Pancreas (tissue), 10 donors: ENCODE measurements around the gene MAMLD1. TPM values are rescaled to one million over a fixed set of nuclear protein-coding genes. Genes with fewer than 3 reads are reported as not detected.

ENCODE experiments used
- ATAC-seq, 4 donors: fragments of 200-7000 bp; cut with Tn5 transposase; one replicate each; pipeline versions ENCODE4 v1.8.0 to v1.9.1; 2020; ENCODE audit warnings: mild to moderate bottlenecking in 4 of 4, moderate library complexity in 4 of 4
- DNase-seq, 6 donors: peaks; one replicate each; pipeline ENCODE4 v3.0.0-alpha.2; 2020
- FAIRE-seq: peaks from 2 replicates; lab custom pipeline; 2012; peaks lifted over from hg19 to GRCh38; lab: Jason Lieb, UNC
- H3K27ac ChIP-seq, 4 donors: fragments of 200-600 bp; sonication (generic); 1 replicate in 3 of 4; 2 replicates in 1 of 4; pipeline versions ENCODE4 v1.5.0 to v1.8.0; 2020
- H3K27me3 ChIP-seq, 4 donors: fragments of 200-600 bp; one replicate each; pipeline ENCODE4 v1.8.0; 2021
- H3K36me3 ChIP-seq, 3 donors: fragments of 200-600 bp; sonication (generic) in 1 of 3; one replicate each; pipeline versions ENCODE4 v1.5.0 to v1.8.0; 2020 to 2021
- H3K4me1 ChIP-seq, 3 donors: fragments of 200-600 bp; one replicate each; pipeline ENCODE4 v1.8.0; 2021
- H3K4me3 ChIP-seq, 4 donors: fragments of 200-600 bp; sonication (generic) in 2 of 4; one replicate each; pipeline versions ENCODE4 v1.5.0 to v1.8.0; 2020 to 2021
- H3K9me3 ChIP-seq, 4 donors: fragments of 200-600 bp; one replicate each; pipeline ENCODE4 v1.8.0; 2021
- CTCF ChIP-seq, 4 donors: fragments of 200-600 bp; sonication (generic) in 3 of 4; IDR thresholded peaks; one replicate each; pipeline versions ENCODE4 v1.5.0 to v1.8.0; 2021; ENCODE audit warnings: antibody characterized with exemption in 4 of 4
- WGBS, 2 donors: extraction: QIAGEN DNeasy Blood & Tissue Kit; methylation state at CpG; one replicate each; pipeline ENCODE4 v1.1.7; 2013; 5-methylcytosine and 5-hydroxymethylcytosine counted together
- intact Hi-C, 3 donors: fragments of 100-400 bp; cut with DNase I; formaldehyde crosslinking; loops; one replicate each; pipeline versions ENCODE4 v1.11.1 to v1.14.2; 2022
- polyA plus RNA-seq, 2 donors: library from polyadenylated mRNA; stranded (reverse); fragments of 200-250 nt; gene quantifications; one replicate each; pipeline ENCODE4 v1.2.3, GENCODE V29; 2013
- total RNA-seq, 6 donors: library from RNA; stranded (reverse); fragmentation: NEBNext Ultra II Directional in 4 of 6; extraction: Animal tissue kit (Norgen Biotek cat#: 25700) in 4 of 6; gene quantifications; one replicate each; pipeline versions ENCODE4 v1.2.1 to v1.2.4, GENCODE V29; 2021 to 2023
- donor health status: healthy with polysubstance abuse.
- donor health status: DM: no; HTN: no; CAD: no; lungs with moderate emphysema.
- donor health status: DM: no; HTN: no; CAD: no.
- donor health status: control.
- donor health status: control.
- donor health status: Bipolar disorder and iron deficiency.
- donor health status: DM: yes; HTN: yes; CAD: no.
- donor health status: DM: no; HTN: no; CAD: no.
- donor health status: DM: no; HTN: no; CAD: no.
- donor health status: DM: yes; HTN: yes; CAD: no.

Gene MAMLD1
- total and polyA plus RNA-seq, 8 donors: 2.4 to 8.8 (median 3.5) TPM

- intact Hi-C loops: no loop called here
- Histone ChIP-seq H3K4me3 (no peak overlapping the region), H3K9me3 (no peaks in the 10 kb centered on the region), H3K4me1 (no peaks in the 10 kb centered on the region), H3K27me3 (no peaks in the 10 kb centered on the region), H3K27ac (no peak overlapping the region), H3K36me3 (no peaks in the 10 kb centered on the region)
- no peak for TF ChIP-seq CTCF (IDR thresholded peaks at IDR 0.05)
- FAIRE-seq (no peak), ATAC-seq (no peak), DNase-seq (no peak)
- 82 to 95% methylated on average over 6 of the region's 6 CpGs for WGBS, 2 donors
Measured at GRCh38 chrX:150416469-150416868, 53.4 kb downstream of the MAMLD1 start.

DNA sequence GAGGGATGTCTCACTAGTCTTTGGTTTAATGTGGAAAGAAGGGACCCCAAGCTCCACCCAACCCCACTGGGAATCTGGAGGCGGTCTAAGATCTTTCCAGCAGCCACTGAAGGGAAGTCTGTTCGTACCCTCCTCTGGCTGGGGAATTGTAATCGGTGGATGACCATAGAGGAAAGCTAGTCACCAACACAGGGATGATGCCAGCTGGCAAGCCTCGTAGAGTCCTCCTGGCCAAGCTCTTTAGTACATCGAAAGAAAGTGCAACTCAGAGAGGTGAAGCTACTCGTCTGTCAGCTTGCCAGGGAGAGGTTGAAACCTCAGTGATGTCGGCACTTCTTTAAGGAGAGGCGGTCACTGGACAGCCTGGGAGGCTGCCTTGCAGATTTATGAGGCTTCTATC, 58.7 kb downstream of the MAMLD1 start:
- TF ChIP-seq CTCF (IDR thresholded peaks at IDR 0.05): no peak
- no peak for DNase-seq
- ATAC-seq: no peak
- Histone ChIP-seq H3K36me3 (no peaks in the 10 kb centered on the region), H3K4me3 (no peak overlapping the region), H3K27me3 (no peaks in the 10 kb centered on the region), H3K9me3 (no peaks in the 10 kb centered on the region), H3K27ac (no peak overlapping the region), H3K4me1 (no peaks in the 10 kb centered on the region)
- WGBS, 2 donors: 57 to 75% methylated on average over 8 of the region's 8 CpGs
- no peak for FAIRE-seq
- intact Hi-C loops: no loop called here

GRCh38 chrX:150429594-150429993, 66.5 kb downstream of the MAMLD1 start:
- H3K4me3 ChIP-seq: no peak overlapping the region
- ATAC-seq: no peak
- H3K27me3 ChIP-seq: no peaks in the 10 kb centered on the region
- FAIRE-seq: no peak
- H3K9me3 ChIP-seq: no peaks in the 10 kb centered on the region
- no peak for DNase-seq
- intact Hi-C loops: no loop called here
- H3K4me1 ChIP-seq: no peaks in the 10 kb centered on the region
- no peak overlapping the region for H3K27ac ChIP-seq
- H3K36me3 ChIP-seq: no peaks in the 10 kb centered on the region
- TF ChIP-seq CTCF (IDR thresholded peaks at IDR 0.05): no peak
- WGBS, 2 donors: 47 to 88% methylated on average over 1 of the region's 1 CpG

DNA sequence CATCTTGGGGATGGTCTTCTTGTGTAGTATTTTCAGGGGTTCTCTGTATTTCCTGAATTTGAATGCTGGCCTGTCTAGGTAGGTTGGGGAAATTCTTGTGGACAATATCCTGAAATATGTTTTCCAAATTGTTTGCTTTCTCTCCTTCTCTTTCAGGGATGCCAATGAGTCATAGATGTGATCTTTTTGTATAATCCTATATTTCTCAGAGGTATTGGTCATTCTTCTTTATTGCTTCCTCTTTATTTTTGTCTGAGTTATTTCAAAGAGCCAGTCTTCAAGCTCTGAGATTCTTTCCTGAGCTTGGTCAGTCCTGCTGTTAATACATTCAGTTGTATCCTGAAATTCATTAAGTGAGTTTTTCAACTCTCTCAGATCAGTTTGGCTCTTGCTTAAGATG, 73.1 kb downstream of the MAMLD1 start:
- Histone ChIP-seq H3K36me3 (no peaks in the 10 kb centered on the region), H3K27me3 (no peaks in the 10 kb centered on the region), H3K9me3 (no peaks in the 10 kb centered on the region), H3K4me1 (no peaks in the 10 kb centered on the region), H3K4me3 (no peak overlapping the region), H3K27ac (no peak overlapping the region)
- no peak for TF ChIP-seq CTCF (IDR thresholded peaks at IDR 0.05)
- ATAC-seq: no peak
- no peak for DNase-seq
- intact Hi-C loops: no loop called here
- no peak for FAIRE-seq

GRCh38 chrX:150438165-150438564, 75.0 kb downstream of the MAMLD1 start:
- no peak for FAIRE-seq
- ATAC-seq: no peak
- intact Hi-C loops: no loop called here
- no peak overlapping the region for H3K4me3 ChIP-seq
- no peaks in the 10 kb centered on the region for H3K36me3 ChIP-seq
- H3K9me3 ChIP-seq: no peaks in the 10 kb centered on the region
- no peak for DNase-seq
- WGBS, 2 donors: 76 to 97% methylated on average over 2 of the region's 2 CpGs
- TF ChIP-seq CTCF (IDR thresholded peaks at IDR 0.05): no peak
- no peak overlapping the region for H3K27ac ChIP-seq
- no peaks in the 10 kb centered on the region for H3K27me3 ChIP-seq
- no peaks in the 10 kb centered on the region for H3K4me1 ChIP-seq
